Activated B cell treated with CpG ODN at 0.5 μM for 24 hours (primary cell): ENCODE data around the gene DISC1. TPM values are rescaled to one million over a fixed set of nuclear protein-coding genes. Genes with fewer than 3 reads are reported as not detected.

ENCODE experiments used
- ATAC-seq: fragments of 200-7000 bp; cut with Tn5 transposase; one replicate; pipeline ENCODE4 v1.10.0; 2021; ENCODE audit warnings: low read depth, mild to moderate bottlenecking, moderate library complexity
- CTCF ChIA-PET: fragments of 350-600 bp; sonication (Branson Sonifier 250); formaldehyde crosslinking; loops from one replicate; lab custom pipeline; 2021; ENCODE audit warnings: antibody characterized with exemption; lab: Charles Lee
- POLR2A ChIA-PET: fragments of 350-600 bp; sonication (Branson Sonifier 250); formaldehyde crosslinking; loops from one replicate; lab custom pipeline; 2021; ENCODE audit warnings: antibody characterized with exemption; lab: Charles Lee
- DNase-seq: peaks from one replicate; pipeline ENCODE4 v3.0.0; 2022
- H3K27ac Mint-ChIP-seq: one replicate; pipeline ENCODE4 v1.8.0; 2020; ENCODE audit warnings: mixed read lengths
- H3K27me3 Mint-ChIP-seq: one replicate; pipeline ENCODE4 v1.8.0; 2021; ENCODE audit warnings: mixed read lengths
- H3K36me3 Mint-ChIP-seq: one replicate; pipeline ENCODE4 v1.8.0; 2021; ENCODE audit warnings: low read depth, mixed read lengths
- H3K4me1 Mint-ChIP-seq: one replicate; pipeline ENCODE4 v1.8.0; 2021; ENCODE audit warnings: mixed read lengths
- H3K4me3 Mint-ChIP-seq: one replicate; pipeline ENCODE4 v1.8.0; 2020; ENCODE audit warnings: mild to moderate bottlenecking, mixed read lengths
- H3K9me3 Mint-ChIP-seq: one replicate; pipeline ENCODE4 v1.8.0; 2020; ENCODE audit warnings: mixed read lengths
- intact Hi-C: fragments of 100-400 bp; cut with micrococcal nuclease; formaldehyde crosslinking; loops from one replicate; pipeline ENCODE4 v1.15.1; 2024
- total RNA-seq: library from RNA; stranded (reverse); gene quantifications from 2 replicates; pipeline ENCODE4 v1.2.3, GENCODE V29; 2022
- TF ChIP-seq, protein P1 (sequence below): fragments of 200-600 bp; IDR thresholded peaks from one replicate; pipeline ENCODE4 v1.8.0; 2022; ENCODE audit warnings: antibody characterized with exemption, mild to moderate bottlenecking

The DISC1 gene
- total RNA-seq, 1 donor from 2014 or later: 2.4 TPM

DNA sequence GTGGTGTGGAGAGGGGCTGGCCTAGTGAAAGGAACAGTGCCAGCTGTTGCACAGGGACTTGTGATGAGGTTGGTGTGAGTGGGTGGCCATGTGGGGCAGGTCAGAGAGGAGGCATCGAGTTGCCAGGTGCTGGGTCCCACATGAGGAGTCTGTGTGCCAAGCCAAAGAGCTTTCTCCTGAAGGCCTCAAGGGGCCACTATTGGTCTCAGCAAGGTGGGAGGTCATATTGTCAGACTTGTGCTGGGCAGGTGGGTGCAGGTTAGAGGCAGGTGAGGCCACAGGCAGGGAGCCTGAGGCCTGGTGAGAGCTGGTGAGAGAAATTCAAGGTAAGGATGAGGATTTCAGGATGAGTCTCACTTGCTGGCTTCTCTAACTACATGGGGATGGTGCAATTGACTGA is 256.8 kb downstream of the DISC1 start:
- CTCF ChIA-PET: interaction anchor here (1.0 kb wide), 1 partner anchor 17 kb away, joined by 4 read pairs; no protein-coding TSS in a partner anchor
- no peak for DNase-seq
- ATAC-seq: no peak
- POLR2A ChIA-PET: no interaction called here
- intact Hi-C loops: no loop called here
- TF ChIP-seq, protein P1, sequence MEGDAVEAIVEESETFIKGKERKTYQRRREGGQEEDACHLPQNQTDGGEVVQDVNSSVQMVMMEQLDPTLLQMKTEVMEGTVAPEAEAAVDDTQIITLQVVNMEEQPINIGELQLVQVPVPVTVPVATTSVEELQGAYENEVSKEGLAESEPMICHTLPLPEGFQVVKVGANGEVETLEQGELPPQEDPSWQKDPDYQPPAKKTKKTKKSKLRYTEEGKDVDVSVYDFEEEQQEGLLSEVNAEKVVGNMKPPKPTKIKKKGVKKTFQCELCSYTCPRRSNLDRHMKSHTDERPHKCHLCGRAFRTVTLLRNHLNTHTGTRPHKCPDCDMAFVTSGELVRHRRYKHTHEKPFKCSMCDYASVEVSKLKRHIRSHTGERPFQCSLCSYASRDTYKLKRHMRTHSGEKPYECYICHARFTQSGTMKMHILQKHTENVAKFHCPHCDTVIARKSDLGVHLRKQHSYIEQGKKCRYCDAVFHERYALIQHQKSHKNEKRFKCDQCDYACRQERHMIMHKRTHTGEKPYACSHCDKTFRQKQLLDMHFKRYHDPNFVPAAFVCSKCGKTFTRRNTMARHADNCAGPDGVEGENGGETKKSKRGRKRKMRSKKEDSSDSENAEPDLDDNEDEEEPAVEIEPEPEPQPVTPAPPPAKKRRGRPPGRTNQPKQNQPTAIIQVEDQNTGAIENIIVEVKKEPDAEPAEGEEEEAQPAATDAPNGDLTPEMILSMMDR: no peak
- H3K4me1 Mint-ChIP-seq: no peaks in the 10 kb centered on the region
- no peak overlapping the region for H3K27ac Mint-ChIP-seq
- no peak overlapping the region for H3K4me3 Mint-ChIP-seq
- H3K36me3 Mint-ChIP-seq: no peaks in the 10 kb centered on the region
- no peaks in the 10 kb centered on the region for H3K27me3 Mint-ChIP-seq
- no peaks in the 10 kb centered on the region for H3K9me3 Mint-ChIP-seq

DNA sequence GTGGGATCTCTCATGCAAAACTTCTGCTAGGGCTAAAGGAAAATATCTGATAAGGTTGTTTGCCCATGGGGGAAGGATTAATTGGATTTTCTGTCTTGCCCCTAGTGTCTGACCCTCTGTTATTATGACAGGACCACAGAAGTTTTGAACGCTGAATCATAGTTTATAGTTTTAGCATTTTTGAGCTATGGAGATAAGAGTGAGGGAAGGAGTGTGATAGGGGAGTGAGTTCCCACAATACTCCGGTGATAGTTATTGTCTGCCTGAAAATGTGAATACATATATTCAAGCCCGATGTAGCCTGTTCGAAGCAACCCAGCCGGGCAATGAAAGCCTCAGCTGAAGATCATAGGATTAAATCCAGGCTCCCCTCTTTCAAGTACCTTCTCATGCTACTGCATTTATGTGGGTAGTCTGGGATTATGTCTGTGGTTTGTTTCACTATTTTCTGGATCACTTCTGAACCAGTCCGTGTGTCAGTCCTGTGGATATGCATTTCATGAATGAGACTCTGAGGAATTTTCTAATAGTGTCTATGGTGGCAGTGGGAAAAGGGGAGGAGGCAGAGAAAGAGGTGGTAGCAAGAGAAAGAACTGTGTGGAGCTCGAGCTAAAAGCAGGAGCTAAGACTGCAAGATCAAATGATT is 258.7 kb downstream of the DISC1 start:
- no peak overlapping the region for H3K4me3 Mint-ChIP-seq

DNA sequence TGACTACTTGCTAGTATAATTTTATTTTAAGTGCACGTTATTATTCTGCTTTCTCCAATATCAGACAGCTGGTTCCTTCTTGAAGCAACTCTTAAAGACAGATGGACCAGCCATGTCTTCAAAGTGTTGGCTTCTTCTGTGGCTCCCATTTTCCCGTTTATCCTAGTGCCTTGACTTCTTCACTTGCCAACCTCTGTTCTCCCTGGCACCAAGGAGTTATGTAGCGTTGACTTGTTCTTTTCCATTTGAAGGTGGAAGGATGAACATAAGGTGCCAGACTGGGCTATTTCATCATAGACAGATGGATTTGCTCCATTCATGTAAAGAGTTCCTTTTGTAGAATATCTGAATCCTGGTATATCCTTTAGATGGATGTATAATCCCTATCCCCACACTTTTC is 260.6 kb downstream of the DISC1 start:
- Mint-ChIP-seq H3K9me3 (no peaks in the 10 kb centered on the region), H3K4me3 (no peak overlapping the region), H3K27ac (no peak overlapping the region), H3K27me3 (no peaks in the 10 kb centered on the region), H3K36me3 (no peaks in the 10 kb centered on the region), H3K4me1 (no peaks in the 10 kb centered on the region)
- TF ChIP-seq, protein P1: no peak
- ChIA-PET CTCF (no interaction called here), POLR2A (no interaction called here)
- intact Hi-C loops: no loop called here
- DNase-seq: no peak
- ATAC-seq: no peak

More for the DNA sequence above, 258.7 kb downstream of the DISC1 start:
- ChIA-PET POLR2A (no interaction called here), CTCF (no interaction called here)
- no peak for ATAC-seq
- intact Hi-C loops: no loop called here
- DNase-seq: no peak
- no peaks in the 10 kb centered on the region for H3K27me3 Mint-ChIP-seq
- H3K9me3 Mint-ChIP-seq: no peaks in the 10 kb centered on the region
- no peaks in the 10 kb centered on the region for H3K4me1 Mint-ChIP-seq
- H3K27ac Mint-ChIP-seq: no peak overlapping the region
- TF ChIP-seq, protein P1: no peak
- no peaks in the 10 kb centered on the region for H3K36me3 Mint-ChIP-seq

DNA sequence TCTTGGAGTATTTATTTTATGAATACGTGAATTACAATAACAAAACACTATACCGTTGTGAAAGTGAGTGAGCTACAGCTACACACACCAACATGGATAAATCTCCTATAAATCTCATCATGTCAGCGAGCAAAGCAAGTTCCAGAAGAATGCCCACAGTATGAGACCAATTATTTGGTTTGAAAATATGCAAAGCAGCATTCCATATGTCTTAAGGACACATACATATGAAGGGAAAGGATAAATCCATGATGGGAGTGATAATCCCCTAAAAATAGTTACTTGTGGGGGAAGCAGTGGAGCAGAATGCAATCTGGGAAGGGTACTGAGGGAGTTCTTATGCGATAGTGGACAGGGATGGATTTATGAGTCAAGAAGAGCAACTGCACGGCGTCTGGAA is 261.3 kb downstream of the DISC1 start:
- Mint-ChIP-seq H3K36me3 (no peaks in the 10 kb centered on the region), H3K4me3 (no peak overlapping the region), H3K27ac (no peak overlapping the region), H3K9me3 (no peaks in the 10 kb centered on the region), H3K4me1 (no peaks in the 10 kb centered on the region), H3K27me3 (no peaks in the 10 kb centered on the region)
- ChIA-PET POLR2A (no interaction called here), CTCF (no interaction called here)
- DNase-seq (no peak), ATAC-seq (no peak)
- TF ChIP-seq, protein P1: no peak
- intact Hi-C loops: no loop called here

DNA sequence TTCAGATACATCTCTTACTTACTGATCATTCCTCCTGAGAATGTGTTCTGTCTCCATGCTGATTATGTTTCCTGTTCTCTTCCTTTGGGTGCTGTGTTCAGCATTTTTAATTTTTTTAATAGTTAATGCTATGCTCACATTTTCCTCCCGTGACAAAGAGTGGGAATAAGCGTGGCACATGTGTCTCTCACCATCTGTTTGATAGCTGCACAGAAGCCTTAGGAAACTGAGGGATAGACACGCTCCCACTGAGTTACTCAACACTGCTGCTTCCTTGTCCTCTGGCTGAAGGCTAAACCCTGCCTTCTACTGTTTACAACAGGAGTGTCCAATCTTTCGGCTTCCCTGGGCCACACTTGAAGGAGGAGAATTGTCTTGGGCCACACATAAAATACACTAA is 264.2 kb downstream of the DISC1 start:
- Mint-ChIP-seq H3K4me1 (no peaks in the 10 kb centered on the region), H3K36me3 (no peaks in the 10 kb centered on the region), H3K9me3 (no peaks in the 10 kb centered on the region), H3K4me3 (no peak overlapping the region), H3K27me3 (no peaks in the 10 kb centered on the region), H3K27ac (no peak overlapping the region)
- TF ChIP-seq, protein P1: no peak
- no peak for ATAC-seq
- no peak for DNase-seq
- ChIA-PET POLR2A (no interaction called here), CTCF (no interaction called here)
- intact Hi-C loops: no loop called here
